GM12878 (cell line): ENCODE data around the gene MAGED4.

Experiments
- CBX5 ChIP-seq: sonication (generic); IDR thresholded peaks from 2 replicates; pipeline ENCODE4 v1.6.1; 2016; ENCODE audit warnings: low read depth, moderate library complexity, mild to moderate bottlenecking, inconsistent platforms
- CHD2 ChIP-seq: IDR thresholded peaks from 2 replicates; pipeline ENCODE4 v1.6.1; 2011; ENCODE audit warnings: low read depth, low read length, improper control_type of control experiment, borderline replicate concordance
- EP300 ChIP-seq, 2 experiments: fragments of 150-350 bp in 1 of 2; IDR thresholded peaks; 2 replicates each; pipeline ENCODE4 v1.6.1; 2011 to 2012; ENCODE audit warnings: low read depth in 2 of 2, low read length in 2 of 2, borderline replicate concordance in 1 of 2, improper control_type of control experiment in 1 of 2, inconsistent platforms in 1 of 2; ENCODE audit not compliant: control insufficient read depth in 1 of 2
- IKZF2 ChIP-seq, 2 experiments: fragments of 450-650 bp; IDR thresholded peaks; 2 replicates each; pipeline ENCODE4 v1.6.1; 2017; ENCODE audit warnings: mild to moderate bottlenecking in 2 of 2, moderate library complexity in 2 of 2
- POLR2A ChIP-seq: IDR thresholded peaks from 2 replicates; pipeline ENCODE4 v1.6.1; 2011; ENCODE audit warnings: low read depth, mild to moderate bottlenecking, low read length
- SP1 ChIP-seq: IDR thresholded peaks from one replicate; pipeline ENCODE4 v1.6.1; 2011; ENCODE audit warnings: low read depth, low read length
- SREBF1 ChIP-seq: IDR thresholded peaks from 2 replicates; pipeline ENCODE4 v1.6.1; 2012; ENCODE audit warnings: mild to moderate bottlenecking, low read length
- YBX1 ChIP-seq: fragments of 450-650 bp; IDR thresholded peaks from 2 replicates; pipeline ENCODE4 v1.6.1; 2016; ENCODE audit warnings: antibody characterized with exemption
- TF ChIP-seq, protein P1 (sequence below): IDR thresholded peaks from 2 replicates; pipeline ENCODE4 v1.6.1; 2012; ENCODE audit warnings: mild to moderate bottlenecking, low read depth, low read length
- TF ChIP-seq, protein P2 (sequence below): IDR thresholded peaks from 2 replicates; pipeline ENCODE4 v1.6.1; 2012; ENCODE audit warnings: low read depth, low read length, improper control_type of control experiment
- TF ChIP-seq, protein P3 (sequence below): fragments of 450-650 bp; formaldehyde crosslinking; IDR thresholded peaks from 2 replicates; pipeline ENCODE4 v1.4.0; 2022; ENCODE audit warnings: mild to moderate bottlenecking, moderate library complexity

DNA sequence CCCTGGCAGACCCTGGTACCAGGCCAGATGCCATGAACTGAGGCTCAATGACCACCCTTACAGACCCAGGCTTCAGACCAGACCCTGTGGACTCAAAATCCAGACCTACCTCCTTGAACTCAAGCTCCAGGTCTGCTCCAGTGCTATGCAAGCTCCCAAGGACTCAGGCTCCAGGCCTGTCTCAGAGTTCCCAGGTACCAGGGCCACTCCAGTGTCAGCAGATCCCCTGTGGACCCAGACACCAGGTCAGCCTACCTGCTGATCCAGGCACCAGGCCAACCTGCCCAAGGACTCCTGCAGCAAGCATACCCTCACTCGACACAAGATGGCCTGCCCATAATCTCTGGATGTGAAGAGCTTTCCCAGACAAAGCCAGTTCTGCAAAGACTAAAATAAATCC lies 44.7 kb upstream of the MAGED4 start:
- TF ChIP-seq, protein P1, sequence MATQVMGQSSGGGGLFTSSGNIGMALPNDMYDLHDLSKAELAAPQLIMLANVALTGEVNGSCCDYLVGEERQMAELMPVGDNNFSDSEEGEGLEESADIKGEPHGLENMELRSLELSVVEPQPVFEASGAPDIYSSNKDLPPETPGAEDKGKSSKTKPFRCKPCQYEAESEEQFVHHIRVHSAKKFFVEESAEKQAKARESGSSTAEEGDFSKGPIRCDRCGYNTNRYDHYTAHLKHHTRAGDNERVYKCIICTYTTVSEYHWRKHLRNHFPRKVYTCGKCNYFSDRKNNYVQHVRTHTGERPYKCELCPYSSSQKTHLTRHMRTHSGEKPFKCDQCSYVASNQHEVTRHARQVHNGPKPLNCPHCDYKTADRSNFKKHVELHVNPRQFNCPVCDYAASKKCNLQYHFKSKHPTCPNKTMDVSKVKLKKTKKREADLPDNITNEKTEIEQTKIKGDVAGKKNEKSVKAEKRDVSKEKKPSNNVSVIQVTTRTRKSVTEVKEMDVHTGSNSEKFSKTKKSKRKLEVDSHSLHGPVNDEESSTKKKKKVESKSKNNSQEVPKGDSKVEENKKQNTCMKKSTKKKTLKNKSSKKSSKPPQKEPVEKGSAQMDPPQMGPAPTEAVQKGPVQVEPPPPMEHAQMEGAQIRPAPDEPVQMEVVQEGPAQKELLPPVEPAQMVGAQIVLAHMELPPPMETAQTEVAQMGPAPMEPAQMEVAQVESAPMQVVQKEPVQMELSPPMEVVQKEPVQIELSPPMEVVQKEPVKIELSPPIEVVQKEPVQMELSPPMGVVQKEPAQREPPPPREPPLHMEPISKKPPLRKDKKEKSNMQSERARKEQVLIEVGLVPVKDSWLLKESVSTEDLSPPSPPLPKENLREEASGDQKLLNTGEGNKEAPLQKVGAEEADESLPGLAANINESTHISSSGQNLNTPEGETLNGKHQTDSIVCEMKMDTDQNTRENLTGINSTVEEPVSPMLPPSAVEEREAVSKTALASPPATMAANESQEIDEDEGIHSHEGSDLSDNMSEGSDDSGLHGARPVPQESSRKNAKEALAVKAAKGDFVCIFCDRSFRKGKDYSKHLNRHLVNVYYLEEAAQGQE, result no peak
- no peak for TF ChIP-seq CHD2
- no peak for TF ChIP-seq EP300 (IDR thresholded peaks at IDR 0.05; ENCODE audit: borderline replicate concordance in 1 of 2, control insufficient read depth in 1 of 2, low read depth in 2 of 2, low read length in 2 of 2)
- TF ChIP-seq SREBF1, result no peak
- TF ChIP-seq POLR2A, result no peak
- TF ChIP-seq IKZF2 (IDR thresholded peaks at IDR 0.05), result no peak
- TF ChIP-seq, protein P2, sequence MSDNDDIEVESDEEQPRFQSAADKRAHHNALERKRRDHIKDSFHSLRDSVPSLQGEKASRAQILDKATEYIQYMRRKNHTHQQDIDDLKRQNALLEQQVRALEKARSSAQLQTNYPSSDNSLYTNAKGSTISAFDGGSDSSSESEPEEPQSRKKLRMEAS, result no peak
- no peak for TF ChIP-seq CBX5
- TF ChIP-seq YBX1, result no peak
- TF ChIP-seq, protein P3, sequence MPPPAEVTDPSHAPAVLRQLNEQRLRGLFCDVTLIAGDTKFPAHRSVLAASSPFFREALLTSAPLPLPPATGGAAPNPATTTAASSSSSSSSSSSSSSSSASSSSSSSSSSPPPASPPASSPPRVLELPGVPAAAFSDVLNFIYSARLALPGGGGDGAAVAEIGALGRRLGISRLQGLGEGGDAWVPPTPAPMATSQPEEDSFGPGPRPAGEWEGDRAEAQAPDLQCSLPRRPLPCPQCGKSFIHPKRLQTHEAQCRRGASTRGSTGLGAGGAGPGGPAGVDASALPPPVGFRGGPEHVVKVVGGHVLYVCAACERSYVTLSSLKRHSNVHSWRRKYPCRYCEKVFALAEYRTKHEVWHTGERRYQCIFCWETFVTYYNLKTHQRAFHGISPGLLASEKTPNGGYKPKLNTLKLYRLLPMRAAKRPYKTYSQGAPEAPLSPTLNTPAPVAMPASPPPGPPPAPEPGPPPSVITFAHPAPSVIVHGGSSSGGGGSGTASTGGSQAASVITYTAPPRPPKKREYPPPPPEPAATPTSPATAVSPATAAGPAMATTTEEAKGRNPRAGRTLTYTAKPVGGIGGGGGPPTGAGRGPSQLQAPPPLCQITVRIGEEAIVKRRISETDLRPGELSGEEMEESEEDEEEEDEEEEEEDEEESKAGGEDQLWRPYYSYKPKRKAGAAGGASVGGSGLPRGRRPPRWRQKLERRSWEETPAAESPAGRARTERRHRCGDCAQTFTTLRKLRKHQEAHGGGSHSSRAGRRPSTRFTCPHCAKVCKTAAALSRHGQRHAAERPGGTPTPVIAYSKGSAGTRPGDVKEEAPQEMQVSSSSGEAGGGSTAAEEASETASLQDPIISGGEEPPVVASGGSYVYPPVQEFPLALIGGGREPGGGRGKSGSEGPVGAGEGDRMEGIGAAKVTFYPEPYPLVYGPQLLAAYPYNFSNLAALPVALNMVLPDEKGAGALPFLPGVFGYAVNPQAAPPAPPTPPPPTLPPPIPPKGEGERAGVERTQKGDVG (CRISPR knock-in tag), result no peak
- no peak for TF ChIP-seq SP1
